CD4-positive, alpha-beta T cell (primary cell): Measurements from ENCODE around the gene SELE. TPM values are rescaled to one million over a fixed set of nuclear protein-coding genes. Genes with fewer than 3 reads are reported as not detected.

ENCODE experiments used
- ATAC-seq: fragments of 200-7000 bp; cut with Tn5 transposase; one replicate; pipeline ENCODE4 v1.10.0; 2022; ENCODE audit warnings: mild to moderate bottlenecking; ENCODE audit not compliant: poor library complexity
- CTCF ChIA-PET: fragments of 350-600 bp; sonication (Branson Sonifier 250); formaldehyde crosslinking; loops from one replicate; lab custom pipeline; 2021; ENCODE audit warnings: antibody characterized with exemption, inconsistent platforms; lab: Charles Lee
- POLR2A ChIA-PET: fragments of 350-600 bp; sonication (Branson Sonifier 250); formaldehyde crosslinking; loops from one replicate; lab custom pipeline; 2021; ENCODE audit warnings: antibody characterized with exemption, inconsistent platforms; lab: Charles Lee
- DNase-seq, 14 experiments: peaks; one replicate each; pipeline ENCODE4 v3.0.0-alpha.2; 2013 to 2020; ENCODE audit warnings: mixed read lengths in 2 of 14
- H3K27ac ChIP-seq, 2 donors: one replicate each; pipeline versions ENCODE4 v1.5.1 to v1.7.0; 2013; ENCODE audit warnings: low read length in 2 of 2, low read depth in 1 of 2, mild to moderate bottlenecking in 1 of 2
- H3K27me3 ChIP-seq, 2 experiments: 1 replicate in 1 of 2; 2 replicates in 1 of 2; pipeline versions ENCODE4 v1.6.1 to v1.7.0; 2013; ENCODE audit warnings: low read length in 2 of 2, control low read depth in 1 of 2, mild to moderate bottlenecking in 1 of 2, moderate library complexity in 1 of 2; ENCODE audit not compliant: insufficient read depth in 2 of 2, control insufficient read depth in 1 of 2
- H3K36me3 ChIP-seq: one replicate; pipeline ENCODE4 v1.6.1; 2013; ENCODE audit warnings: low read length, control low read depth; ENCODE audit not compliant: insufficient read depth
- H3K4me1 ChIP-seq: one replicate; pipeline ENCODE4 v1.6.1; 2013; ENCODE audit warnings: low read length, control low read depth; ENCODE audit not compliant: insufficient read depth
- H3K4me3 ChIP-seq: one replicate; pipeline ENCODE4 v1.5.1; 2013; ENCODE audit warnings: mild to moderate bottlenecking, low read length, moderate library complexity
- H3K9me3 ChIP-seq, 2 experiments: 1 replicate in 1 of 2; 2 replicates in 1 of 2; pipeline versions ENCODE4 v1.6.1 to v1.7.0; 2013; ENCODE audit warnings: low read length in 2 of 2, mild to moderate bottlenecking in 2 of 2, control low read depth in 1 of 2, moderate library complexity in 1 of 2; ENCODE audit not compliant: control insufficient read depth in 1 of 2, insufficient read depth in 1 of 2
- H3K27ac Mint-ChIP-seq: one replicate; pipeline ENCODE4 v1.8.0; 2020; ENCODE audit warnings: mixed read lengths
- H3K27me3 Mint-ChIP-seq: one replicate; pipeline ENCODE4 v1.8.0; 2021; ENCODE audit warnings: mixed read lengths
- H3K36me3 Mint-ChIP-seq: one replicate; pipeline ENCODE4 v1.8.0; 2021; ENCODE audit warnings: low read depth, mixed read lengths
- H3K4me1 Mint-ChIP-seq: one replicate; pipeline ENCODE4 v1.8.0; 2021; ENCODE audit warnings: low read depth, mixed read lengths
- H3K4me3 Mint-ChIP-seq: one replicate; pipeline ENCODE4 v1.8.0; 2020; ENCODE audit warnings: mild to moderate bottlenecking, mixed read lengths
- H3K9me3 Mint-ChIP-seq: one replicate; pipeline ENCODE4 v1.8.0; 2020; ENCODE audit warnings: mixed read lengths
- intact Hi-C, 2 experiments: fragments of 100-400 bp; cut with DNase I in 1 of 2; cut with micrococcal nuclease in 1 of 2; formaldehyde crosslinking; loops; one replicate each; pipeline versions ENCODE4 v1.15.1 to v1.9.0; 2023 to 2025; cut with DNase I, micrococcal nuclease
- total RNA-seq, 174 experiments: library from RNA in 2 of 174; stranded (reverse) in 2 of 174; gene quantifications; one replicate each; pipeline ENCODE4 v1.2.3 and lab custom pipeline; 2021 to 2026
- TF ChIP-seq, protein P1 (sequence below): fragments of 200-600 bp; IDR thresholded peaks from one replicate; pipeline ENCODE4 v1.8.0; 2022; ENCODE audit warnings: antibody characterized with exemption, mild to moderate bottlenecking

The SELE gene
- total RNA-seq, 2 experiments from 2014 or later: not detected

DNA sequence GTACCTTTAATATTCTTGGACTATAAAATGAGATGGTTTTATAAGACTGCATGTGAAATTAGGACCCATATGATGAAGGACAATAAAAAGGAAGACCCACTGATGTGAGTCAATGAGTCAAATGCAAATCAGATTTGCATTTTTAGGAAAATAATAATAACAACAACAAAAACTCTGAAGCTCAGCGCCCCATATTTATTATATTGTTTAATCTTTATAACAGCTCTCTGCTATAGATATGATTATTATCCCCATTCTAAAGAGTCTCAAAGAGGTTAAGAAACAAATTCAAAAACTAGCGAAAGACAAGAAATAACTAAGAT lies 21.6 kb downstream of the SELE start:
- Histone ChIP-seq H3K27ac (no peak overlapping the region), H3K4me1 (peaks cover under 1% of the 10 kb centered on the region), H3K27me3 (no peaks in the 10 kb centered on the region), H3K4me3 (no peak overlapping the region), H3K36me3 (peaks cover 10% of the 10 kb centered on the region), H3K9me3 (no peaks in the 10 kb centered on the region)
- TF ChIP-seq, protein P1, sequence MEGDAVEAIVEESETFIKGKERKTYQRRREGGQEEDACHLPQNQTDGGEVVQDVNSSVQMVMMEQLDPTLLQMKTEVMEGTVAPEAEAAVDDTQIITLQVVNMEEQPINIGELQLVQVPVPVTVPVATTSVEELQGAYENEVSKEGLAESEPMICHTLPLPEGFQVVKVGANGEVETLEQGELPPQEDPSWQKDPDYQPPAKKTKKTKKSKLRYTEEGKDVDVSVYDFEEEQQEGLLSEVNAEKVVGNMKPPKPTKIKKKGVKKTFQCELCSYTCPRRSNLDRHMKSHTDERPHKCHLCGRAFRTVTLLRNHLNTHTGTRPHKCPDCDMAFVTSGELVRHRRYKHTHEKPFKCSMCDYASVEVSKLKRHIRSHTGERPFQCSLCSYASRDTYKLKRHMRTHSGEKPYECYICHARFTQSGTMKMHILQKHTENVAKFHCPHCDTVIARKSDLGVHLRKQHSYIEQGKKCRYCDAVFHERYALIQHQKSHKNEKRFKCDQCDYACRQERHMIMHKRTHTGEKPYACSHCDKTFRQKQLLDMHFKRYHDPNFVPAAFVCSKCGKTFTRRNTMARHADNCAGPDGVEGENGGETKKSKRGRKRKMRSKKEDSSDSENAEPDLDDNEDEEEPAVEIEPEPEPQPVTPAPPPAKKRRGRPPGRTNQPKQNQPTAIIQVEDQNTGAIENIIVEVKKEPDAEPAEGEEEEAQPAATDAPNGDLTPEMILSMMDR: no peak
- Mint-ChIP-seq H3K27me3 (no peaks in the 10 kb centered on the region), H3K36me3 (peaks cover 39% of the 10 kb centered on the region), H3K4me1 (peaks cover 17% of the 10 kb centered on the region), H3K9me3 (no peaks in the 10 kb centered on the region), H3K27ac (no peak overlapping the region), H3K4me3 (peak overlapping the region; percentile 32)
- ATAC-seq: no peak
- ChIA-PET POLR2A (interaction anchor here (0.7 to 9.5 kb wide), 13 partner anchors 16 to 249 kb away, joined by 3 to 102 read pairs (median 5); partner anchors contain the start of genes F5 and METTL18), CTCF (interaction anchor here (0.5 to 2.7 kb wide), 45 partner anchors 9 to 247 kb away, joined by 3 to 78 read pairs (median 4); partner anchors contain the start of genes F5, SELP and SLC19A2)
- DNase-seq: no peak
- intact Hi-C loops: loop anchor here (1.0 to 10.0 kb wide), 9 partner anchors 80 to 247 kb away; partner anchors contain the start of genes F5 (in 2 of the 2), METTL18 (in 1 of the 2) and SLC19A2 (in 1 of the 2)

DNA sequence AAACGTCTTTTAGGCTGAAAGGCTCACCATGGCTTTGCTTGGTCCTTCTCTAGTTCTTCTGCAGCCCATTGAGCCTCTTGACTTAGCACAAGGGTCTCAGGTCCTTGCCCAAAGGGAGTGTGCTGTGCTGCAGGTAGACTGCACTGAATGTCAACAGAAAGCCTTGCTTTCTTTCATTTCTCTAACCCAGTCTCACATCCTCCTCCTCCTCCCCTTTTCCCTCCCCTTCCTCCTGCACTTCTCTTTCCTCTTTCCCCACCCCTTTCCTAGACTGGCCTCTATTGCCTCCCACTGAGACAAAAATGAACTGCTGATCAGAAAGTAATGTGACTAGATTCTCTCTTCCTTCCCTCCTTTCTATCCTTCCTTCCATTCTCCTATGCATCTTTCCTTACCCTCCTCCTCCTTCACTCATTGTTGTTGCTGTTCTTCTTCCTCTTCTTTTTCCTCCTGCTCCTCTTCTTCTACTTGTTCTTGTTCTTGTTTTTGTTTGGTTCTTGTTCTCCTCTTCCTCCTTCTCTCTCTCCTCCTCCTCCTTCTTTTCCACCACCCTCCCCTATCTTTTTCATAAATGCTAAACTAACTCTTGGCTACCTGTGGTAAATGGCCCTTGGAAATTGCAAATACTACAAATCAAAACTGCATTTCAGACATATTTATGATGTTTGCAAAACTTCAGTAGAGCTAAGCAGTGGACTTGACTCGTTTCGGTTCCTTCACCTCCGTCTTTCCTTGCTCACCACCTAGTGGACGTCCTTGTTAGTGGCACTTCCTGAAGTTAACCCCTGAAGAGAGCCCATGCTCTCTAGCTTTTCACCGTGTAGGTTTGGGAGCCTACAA lies 22.2 kb downstream of the SELE start, which contains the start of gene SELL:
Gene SELL (minus strand): TSS at position 152 of the 840 bp plus-strand sequence. CDS start 122 bp downstream, at position 30.
- DNase-seq (peak; percentile 53 to 90 (median 70)), ATAC-seq (peak; percentile 67)
- Mint-ChIP-seq H3K4me3 (peak within 1 kb of the TSS; percentile 93), H3K36me3 (peaks cover 45% of the 10 kb centered on the region), H3K27me3 (no peaks in the 10 kb centered on the region), H3K27ac (no peak within 1 kb of the TSS), H3K9me3 (no peaks in the 10 kb centered on the region), H3K4me1 (peaks cover 22% of the 10 kb centered on the region)
- Histone ChIP-seq H3K9me3 (no peaks in the 10 kb centered on the region), H3K36me3 (peaks cover 16% of the 10 kb centered on the region), H3K4me3 (peak within 1 kb of the TSS; percentile 58), H3K27ac (peak within 1 kb of the TSS; percentile 56 to 74), H3K4me1 (peaks cover 6% of the 10 kb centered on the region), H3K27me3 (no peaks in the 10 kb centered on the region)
- CTCF ChIA-PET: interaction anchor here (0.5 to 6.1 kb wide), 49 partner anchors 10 to 247 kb away, joined by 3 to 78 read pairs (median 4); partner anchors contain the start of genes F5, SCYL3, SELP and SLC19A2
- intact Hi-C loops: loop anchor here (1.0 to 10.0 kb wide), 12 partner anchors 17 to 247 kb away; partner anchors contain the start of genes F5 (in 2 of the 2), METTL18 (in 1 of the 2) and SLC19A2 (in 1 of the 2)
- POLR2A ChIA-PET: interaction anchor here (0.6 to 9.5 kb wide), 14 partner anchors 16 to 248 kb away, joined by 3 to 102 read pairs (median 4); partner anchors contain the start of genes F5 and METTL18
- TF ChIP-seq, protein P1: peak; percentile 89

DNA sequence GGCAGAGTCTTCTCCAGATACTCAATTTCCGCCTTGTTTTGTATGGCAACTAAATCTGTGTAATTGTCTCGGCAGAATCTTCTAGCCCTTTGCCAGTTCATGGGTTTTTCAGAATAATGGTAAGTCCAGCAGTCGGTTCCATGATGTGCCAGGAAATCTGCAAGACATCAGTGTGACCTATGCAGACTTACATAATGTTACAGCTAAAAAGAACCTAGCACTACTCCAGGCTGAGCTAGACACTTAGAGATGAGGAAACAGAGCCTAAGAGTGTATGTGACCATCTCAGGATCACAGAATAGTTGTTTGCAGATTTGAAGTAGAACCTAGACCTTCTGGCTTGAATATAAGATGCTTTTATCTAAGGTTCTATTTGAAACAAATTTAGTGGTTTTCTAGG lies 25.2 kb downstream of the SELE start:
- Mint-ChIP-seq H3K27ac (no peak overlapping the region), H3K4me1 (peaks cover 53% of the 10 kb centered on the region)

More for the DNA sequence above, 25.2 kb downstream of the SELE start:
- ChIA-PET POLR2A (interaction anchor here (1.0 to 9.5 kb wide), 4 partner anchors 9 to 112 kb away, joined by 3 to 147 read pairs (median 56); no protein-coding TSS in a partner anchor), CTCF (interaction anchor here (2.0 to 6.1 kb wide), 2 partner anchors 16 to 123 kb away, joined by 7 to 34 read pairs; partner anchors contain the start of gene F5)
- H3K27ac ChIP-seq: peak overlapping the region; percentile 32 to 74
- no peaks in the 10 kb centered on the region for H3K9me3 ChIP-seq
- peaks cover 47% of the 10 kb centered on the region for H3K36me3 ChIP-seq
- ATAC-seq (peak; percentile 19), DNase-seq (peak in 2 of 14 experiments; percentile 29 to 44)
- no peaks in the 10 kb centered on the region for H3K27me3 ChIP-seq
- H3K36me3 Mint-ChIP-seq: peaks cover 76% of the 10 kb centered on the region
- no peaks in the 10 kb centered on the region for H3K27me3 Mint-ChIP-seq
- peak overlapping the region; percentile 93 for H3K4me3 Mint-ChIP-seq
- no peaks in the 10 kb centered on the region for H3K9me3 Mint-ChIP-seq
- intact Hi-C loops: loop anchor here (5.0 to 10.0 kb wide), 4 partner anchors 184 to 344 kb away; partner anchors contain the start of genes BLZF1 (in 2 of the 2), NME7 (in 2 of the 2), SCYL3 (in 1 of the 2) and SLC19A2 (in 1 of the 2)
- TF ChIP-seq, protein P1: no peak
- peak overlapping the region; percentile 58 for H3K4me3 ChIP-seq
- peaks cover 14% of the 10 kb centered on the region for H3K4me1 ChIP-seq
